ENCODE data around the gene SYT8.
"Not testable (repeated sequence)": the region's sequence is repeated elsewhere in the genome, so short reads cannot be mapped to it uniquely, and the experiment has no call there.

Gene SYT8, protein sequence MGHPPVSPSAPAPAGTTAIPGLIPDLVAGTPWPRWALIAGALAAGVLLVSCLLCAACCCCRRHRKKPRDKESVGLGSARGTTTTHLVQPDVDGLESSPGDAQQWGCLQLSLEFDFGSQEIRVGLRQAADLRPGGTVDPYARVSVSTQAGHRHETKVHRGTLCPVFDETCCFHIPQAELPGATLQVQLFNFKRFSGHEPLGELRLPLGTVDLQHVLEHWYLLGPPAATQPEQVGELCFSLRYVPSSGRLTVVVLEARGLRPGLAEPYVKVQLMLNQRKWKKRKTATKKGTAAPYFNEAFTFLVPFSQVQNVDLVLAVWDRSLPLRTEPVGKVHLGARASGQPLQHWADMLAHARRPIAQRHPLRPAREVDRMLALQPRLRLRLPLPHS

DNA sequence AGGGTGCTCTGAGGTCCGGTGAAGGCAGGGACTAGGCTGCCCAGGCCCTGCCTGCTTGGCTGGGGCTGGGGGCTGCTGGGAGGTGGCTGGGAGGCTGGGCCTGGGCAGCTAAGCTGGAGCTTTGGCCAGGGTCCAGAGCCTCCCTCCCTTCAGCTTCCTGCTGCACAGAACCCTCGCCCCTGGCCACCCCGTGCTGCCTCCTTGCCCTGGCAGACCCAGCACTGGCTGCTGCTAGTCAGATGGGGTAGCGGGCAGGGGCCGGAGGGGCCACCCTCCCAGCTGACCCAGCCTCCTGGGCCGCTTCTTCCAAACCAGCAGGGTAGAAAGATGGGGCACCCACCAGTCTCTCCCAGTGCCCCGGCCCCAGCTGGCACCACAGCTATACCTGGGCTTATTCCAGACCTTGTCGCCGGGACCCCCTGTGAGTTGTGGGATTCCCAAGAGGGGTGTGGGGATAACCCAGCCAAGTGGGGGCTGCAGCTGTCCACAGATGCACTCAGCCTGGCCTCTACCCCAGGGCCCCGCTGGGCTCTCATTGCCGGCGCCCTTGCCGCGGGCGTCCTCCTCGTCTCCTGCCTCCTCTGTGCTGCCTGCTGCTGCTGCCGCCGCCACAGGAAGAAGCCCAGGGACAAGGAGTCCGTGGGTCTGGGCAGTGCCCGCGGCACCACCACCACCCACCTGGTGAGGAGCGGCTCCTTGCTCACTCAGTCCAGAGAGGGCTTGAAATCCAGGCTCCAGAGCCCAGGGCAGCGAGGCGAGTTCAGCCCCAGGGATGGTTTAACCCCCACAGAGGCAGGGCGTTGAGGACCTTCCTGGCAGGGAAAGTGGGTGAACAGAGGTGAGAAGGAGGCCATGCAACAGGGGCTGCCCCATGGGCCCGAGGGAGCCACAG lies at the start of gene SYT8:
Gene SYT8, plus strand, starts transcription at position 212 of the 892 bp plus-strand sequence. Its CDS starts 116 bp downstream, at position 328.
- no peak for FAIRE-seq

DNA sequence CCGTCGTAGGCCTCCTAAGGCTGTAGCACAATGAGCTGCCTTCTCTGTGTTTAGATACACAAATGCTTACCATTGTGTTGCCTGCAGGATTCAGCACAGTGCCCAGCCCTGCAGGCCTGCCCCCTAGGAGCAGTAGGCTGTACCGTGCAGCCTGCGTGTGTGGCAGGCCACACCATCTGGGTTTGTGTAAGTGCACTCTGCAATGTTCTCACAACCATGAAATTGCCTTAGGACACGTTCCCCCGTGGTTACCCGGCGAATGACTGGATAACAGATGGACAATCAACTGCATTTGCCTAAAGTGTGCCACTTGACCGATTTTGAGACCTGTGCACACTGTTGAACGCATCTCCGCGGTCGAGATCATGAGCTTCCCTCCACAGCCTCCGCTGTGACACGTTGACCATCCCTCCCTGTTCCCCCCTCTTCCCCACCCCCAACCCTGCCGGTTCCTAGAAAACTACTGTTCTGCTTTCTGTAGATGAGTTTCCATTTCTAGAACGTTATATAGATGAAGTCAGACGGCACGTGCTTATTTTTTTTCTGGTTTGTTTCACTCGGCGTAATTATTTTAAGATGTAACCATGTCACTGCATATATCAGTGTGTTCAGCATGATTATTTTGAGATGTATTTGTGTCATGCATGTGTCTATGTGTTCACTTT lies 48.9 kb upstream of the SYT8 start:
- no peak for FAIRE-seq

DNA sequence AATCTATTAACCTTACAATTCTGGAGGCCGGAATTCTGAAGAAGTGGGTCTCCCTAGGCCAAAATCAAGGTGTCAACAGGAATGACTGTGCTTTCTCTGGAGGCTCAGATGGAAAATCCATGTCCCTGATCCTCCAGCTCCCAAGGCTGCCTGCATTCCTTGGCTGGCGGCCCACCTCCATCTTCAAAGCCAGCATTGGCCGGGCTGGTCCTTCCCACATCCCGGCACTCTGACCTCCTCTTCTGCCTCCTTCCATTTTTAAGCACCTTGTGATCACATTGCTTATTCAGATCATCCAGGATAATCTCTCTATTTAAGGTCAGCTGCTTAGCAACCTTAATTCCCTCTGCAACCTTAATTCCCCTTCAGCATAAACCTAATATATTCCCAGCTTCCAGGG lies 48.3 kb upstream of the SYT8 start:
- FAIRE-seq: no peak

DNA sequence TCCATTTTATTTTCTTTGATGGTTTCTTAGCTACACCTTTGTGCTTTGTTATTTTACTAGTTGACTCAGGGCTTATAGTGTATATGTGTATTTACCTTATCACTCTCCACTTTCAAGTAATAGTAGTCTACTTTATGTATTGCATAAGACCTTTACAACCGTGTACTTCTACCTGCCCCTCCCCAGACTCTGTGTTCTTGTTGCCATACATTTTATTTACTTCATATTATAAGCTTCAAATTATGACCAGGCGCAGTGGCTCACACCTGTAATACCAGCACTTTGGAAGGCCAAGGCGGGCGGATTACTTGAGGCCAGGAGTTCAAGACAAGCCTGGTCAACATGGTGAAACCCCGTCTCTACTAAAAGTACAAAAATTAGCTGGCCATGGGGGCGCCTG lies 42.9 kb upstream of the SYT8 start:
- FAIRE-seq: no peak

DNA sequence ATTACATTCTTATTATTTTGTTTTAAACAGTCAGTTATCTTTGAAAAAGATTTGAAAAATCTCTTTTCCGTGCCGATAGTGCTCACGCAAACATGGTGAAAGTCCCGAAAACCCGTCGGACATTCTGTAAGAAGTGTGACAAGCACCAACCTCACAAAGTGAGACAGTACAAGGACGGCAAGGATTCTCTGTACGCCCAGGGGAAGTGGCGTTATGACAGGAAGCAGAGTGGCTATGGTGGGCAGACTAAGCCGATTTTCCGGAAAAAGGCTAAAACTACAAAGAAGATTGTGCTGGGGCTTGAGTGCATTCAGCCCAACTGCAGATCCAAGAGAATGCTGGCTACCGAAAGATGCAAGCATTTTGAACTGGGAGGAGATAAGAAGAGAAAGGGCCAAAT lies 42.3 kb upstream of the SYT8 start:
- no peak for FAIRE-seq

DNA sequence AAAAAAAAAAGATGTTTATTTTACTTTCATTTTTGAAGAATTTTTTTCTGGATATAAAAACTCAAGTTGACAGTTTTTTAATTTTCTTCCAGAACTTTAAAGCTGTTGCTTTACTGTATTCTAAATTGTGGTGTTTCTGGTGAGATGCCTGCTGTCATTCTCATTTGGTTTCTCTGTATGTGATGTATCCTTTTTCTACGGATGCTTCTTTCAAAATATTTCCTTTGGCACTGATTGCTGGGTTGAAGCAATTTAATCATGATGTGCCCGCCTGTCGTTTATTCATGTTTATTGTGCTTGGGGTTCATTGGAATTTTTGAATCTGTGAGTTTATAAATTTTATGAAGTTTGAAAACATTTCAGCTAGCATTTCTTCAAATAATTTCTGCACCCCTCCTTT lies 41.7 kb upstream of the SYT8 start:
- FAIRE-seq: no peak

DNA sequence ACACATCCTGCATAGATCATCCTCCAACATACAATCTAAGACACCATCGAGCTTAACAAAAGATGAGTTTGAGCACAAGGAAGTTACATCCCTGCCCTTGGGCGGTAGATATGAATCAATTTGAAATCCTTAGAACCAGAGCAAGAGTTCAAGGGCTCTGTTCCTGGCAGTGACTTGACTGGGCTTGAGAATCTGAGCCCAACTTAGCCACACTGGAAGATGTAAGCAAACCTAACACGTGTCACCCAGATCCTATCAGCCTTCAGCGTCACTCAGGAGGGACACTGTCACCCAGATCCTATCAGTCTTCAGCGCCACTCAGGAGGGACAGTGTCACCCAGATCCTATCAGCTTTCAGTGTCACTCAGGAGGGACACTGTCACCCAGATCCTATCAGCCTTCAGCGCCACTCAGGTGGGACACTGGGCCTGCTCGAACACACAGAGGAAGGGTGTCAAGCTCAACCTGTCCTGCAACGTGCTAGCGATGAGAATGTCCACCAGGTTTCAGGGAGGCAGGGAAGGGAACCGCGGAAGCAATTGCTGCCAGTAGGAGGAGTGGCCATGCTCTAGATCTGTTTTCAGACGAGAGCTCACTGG lies 38.3 kb upstream of the SYT8 start:
- FAIRE-seq: no peak

DNA sequence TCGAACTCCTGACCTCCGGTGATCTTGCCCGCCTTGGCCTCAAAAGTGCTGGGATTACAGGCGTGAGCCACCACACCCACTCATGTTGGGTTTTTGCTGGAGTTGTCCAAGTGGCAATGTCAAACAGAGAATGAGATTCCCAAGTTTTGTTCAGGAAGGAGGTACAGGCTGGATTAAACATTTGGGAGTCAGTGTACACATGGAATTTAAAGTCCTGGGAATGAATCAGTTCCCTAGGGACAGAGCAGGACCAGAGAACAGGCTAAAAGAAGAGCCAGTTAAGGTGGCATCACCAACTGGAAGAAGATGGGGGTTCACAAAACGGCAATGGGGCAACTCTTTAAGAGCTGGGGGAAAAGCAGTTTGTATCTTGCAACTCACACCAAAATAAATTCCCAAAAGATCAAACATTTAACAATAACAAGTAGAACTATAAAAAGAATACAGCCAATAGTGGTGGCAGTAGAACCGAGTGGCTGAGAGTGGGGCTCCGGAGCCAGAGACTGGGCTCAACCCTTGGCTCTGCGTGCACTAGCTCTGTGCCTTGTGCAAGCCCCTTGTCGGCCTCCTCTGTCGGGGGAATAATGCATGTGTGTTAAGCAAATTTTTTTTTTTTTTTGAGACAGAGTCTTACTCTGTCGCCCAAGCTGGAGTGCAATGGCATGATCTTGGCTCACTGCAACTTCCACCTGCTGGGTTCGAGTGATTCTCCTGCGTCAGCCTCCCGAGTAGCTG lies 37.2 kb upstream of the SYT8 start:
- no peak for FAIRE-seq

DNA sequence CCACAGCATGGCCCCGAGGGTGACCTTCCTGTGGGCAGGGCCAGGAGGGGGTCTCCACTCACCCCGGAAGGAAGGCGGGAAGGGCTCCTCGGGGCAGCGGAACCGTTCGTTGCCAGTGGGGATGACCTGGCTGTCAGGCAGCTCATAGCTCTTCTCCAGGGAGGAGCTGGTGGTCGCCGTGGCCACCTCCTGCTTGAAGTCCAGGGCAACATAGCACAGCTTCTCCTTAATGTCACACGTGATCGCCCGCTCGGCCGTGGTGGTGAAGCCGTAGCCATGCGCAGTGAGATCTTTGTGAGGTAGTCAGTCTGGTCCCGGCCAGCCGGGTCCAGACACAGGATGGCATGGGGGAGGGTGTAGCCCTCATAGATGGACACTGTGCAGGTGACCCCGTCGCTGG lies 31.5 kb upstream of the SYT8 start:
- no peak for FAIRE-seq

DNA sequence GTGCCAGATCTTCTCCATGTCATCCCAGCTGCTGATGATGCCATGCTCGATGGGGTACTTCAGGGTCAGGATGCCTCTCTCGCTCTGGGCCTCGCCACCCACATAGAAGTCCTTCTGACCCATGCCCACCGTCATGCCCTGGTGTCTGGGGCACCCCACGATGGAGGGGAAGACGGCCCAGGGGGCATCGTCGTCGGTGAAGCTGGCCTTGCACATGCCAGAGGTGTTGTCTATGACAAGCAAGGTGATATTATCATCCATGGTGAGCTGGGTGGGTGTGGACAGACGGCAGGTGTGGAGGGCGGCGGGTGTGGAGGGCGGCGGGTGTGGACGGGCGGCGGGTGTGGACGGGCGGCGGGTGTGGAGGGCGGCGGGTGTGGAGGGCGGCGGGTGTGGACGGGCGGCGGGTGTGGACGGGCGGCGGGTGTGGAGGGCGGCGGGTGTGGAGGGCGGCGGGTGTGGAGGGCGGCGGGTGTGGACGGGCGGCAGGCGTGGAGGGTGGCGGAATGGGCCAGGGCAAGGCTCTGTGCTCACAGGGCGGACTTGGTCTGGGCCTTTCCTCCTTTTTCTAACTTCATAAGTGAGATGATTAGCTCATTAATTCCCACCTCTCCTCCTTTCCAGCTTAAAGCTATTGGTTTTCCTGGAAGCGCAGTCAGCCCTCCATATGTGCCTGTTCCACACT lies 30.8 kb upstream of the SYT8 start:
- FAIRE-seq: not testable (repeated sequence)

DNA sequence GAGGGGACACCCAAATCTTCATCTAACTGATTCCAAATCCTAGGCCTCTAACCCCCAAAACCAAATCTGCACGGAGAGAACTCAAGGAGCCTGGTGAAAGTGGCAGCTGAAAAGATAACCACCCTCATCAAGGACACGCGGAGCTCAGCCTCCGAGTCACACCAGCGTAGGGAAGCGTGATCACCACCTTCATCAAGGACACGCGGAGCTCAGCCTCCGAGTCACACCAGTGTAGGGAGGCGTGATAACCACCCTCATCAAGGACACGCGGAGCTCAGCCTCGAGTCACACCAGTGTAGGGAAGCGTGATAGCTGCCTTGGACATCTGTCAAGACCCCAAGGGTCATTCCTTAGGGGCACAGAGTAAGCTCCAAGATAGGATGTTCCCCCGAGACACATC lies 29.3 kb upstream of the SYT8 start:
- FAIRE-seq: no peak

DNA sequence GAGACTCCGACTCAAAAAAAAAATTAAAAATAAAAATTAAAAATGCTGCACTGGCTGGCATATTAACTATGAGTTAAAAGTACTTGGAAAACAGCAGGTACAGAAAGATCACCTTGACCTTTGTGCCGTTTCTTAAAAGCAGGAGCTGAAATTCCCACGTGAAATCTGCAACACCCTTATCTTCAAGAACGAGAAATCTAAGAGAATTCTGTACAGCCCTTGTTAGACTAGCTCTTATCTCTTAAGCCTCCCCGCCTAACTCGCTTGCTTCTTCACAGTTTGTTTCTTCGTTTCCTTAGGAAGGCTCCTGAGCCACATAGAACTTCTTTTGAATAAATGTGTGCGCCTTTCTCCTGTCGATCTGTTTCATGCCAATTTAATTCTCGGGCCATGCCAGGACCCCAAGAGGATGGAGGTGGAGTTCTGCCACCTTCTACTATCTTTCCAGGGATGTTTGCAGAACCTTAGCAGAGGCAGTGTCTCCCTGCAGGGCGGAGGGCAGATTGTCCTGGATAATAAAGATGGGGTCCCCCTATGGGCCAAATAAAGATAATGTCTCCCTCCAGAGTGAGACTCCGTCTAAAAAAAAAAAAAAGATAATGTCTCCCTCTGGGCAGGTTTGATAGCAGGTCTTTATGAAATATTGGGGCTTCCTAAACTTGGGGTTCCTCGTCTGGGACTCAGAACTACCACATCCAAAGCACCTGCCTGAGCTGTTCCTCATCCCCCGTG lies 27.4 kb upstream of the SYT8 start:
- no peak for FAIRE-seq

DNA sequence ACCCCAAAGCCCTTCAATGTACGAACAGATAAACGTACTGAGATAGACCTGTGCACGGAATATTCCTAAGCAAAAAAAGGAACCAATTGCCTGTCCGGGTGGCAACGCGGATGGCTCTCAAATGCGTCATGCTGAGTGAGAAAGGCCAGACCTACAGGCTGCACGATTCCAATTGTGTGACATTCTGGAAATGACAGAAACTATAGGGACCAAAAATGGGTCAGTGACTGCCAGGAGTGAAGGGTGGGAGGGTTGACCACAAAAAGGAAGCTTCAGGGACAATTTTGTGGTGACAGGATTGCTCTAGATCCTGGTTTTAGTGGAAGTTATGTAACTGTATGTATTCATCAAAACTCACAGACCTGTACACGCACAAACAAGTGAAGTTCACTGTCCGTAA lies 24.0 kb upstream of the SYT8 start:
- FAIRE-seq: no peak

DNA sequence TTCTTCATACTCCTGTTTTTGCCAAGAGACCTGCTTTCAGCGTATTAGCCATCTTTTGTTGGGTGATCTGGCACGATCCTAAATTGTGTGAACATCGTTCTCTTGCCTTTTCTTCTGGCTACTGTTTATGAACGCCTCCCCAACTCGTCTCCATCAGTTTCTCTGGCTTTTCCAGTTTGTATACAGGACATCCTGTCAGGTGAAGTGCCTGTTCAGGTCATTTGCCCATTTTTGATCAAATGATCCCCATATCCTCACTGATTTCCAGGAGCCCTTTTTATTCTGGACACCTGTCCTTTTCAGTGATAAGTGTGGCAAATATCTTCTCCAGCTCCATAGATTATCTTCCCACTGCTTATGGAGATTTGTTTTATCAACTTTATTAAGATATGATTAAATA lies 22.5 kb upstream of the SYT8 start:
- FAIRE-seq: no peak

DNA sequence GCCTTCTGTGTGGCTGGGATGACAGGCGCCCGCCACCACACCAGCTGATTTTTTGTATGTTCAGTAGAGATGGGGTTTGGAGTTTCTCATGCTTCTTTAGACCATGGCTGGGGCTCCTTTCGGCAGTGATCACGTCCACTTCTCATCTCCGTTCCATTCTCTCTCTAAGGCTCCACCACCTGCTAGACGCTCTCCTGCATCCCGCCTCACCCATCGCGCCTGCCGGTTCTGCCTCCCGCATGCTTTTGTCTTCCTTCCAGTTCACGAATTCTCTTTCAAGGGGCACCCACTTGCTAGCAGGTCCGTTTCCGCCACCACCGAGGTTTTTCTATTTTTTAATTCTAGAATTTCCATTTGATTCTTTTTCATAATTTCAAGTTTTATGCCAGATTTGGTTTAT lies 22.0 kb upstream of the SYT8 start:
- FAIRE-seq: no peak

DNA sequence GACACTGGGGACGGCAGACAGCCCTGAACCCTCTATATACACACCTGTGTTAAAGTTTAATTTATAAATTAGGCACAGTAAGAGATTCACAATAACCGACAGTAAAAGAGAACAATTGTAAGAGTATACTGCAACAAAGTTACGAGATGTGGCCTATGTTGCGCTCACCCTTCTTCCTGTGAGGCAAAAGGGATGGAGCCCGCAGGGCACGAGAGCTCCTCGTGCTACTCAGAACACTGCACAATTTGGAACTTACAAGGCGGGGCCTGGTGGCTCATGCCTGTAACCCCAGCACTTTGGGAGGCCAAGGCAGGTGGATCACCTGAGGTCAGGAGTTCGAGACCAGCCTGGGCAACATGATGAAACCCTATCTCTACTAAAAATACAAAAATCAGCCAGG lies 21.4 kb upstream of the SYT8 start:
- FAIRE-seq: not testable (repeated sequence)

DNA sequence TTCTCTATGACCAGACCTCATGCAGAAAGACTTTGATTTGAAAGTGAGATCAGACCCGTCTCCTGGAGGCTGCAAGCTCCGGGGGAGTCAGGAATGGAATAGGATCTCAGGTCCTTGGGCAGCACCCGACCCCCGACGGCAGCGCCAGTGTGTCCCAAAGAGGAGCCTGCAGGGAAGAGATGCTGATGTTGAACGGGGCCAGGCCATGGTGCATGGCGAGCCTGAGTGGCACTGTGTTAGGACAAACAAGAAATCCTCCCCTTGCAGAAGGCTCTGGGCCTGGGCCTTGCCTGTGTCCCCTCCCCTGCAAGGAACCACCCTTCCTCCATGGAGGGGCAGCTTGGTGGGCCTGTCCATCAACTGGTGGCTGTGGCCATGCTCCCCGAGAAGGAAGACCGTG lies 20.1 kb upstream of the SYT8 start:
- no peak for FAIRE-seq

DNA sequence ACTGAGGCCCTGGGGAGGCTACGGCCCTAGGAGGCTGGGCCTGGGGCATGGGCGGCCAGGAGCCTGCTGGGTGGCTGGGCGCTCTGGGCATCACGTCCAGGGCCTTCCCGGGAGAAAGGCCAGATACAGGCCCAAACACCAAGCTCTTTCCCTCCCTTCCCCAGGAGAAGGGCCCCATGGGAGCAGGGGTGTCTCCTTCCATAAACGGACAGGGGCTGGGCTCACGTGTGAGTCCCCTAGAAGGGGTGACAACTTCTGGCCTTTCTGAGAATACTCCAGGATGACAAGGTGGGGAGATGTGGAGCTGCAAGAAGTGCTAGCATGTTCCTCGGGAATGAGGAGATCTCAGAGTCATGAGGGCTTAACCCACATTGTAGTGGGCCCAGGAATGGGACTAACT lies 19.5 kb upstream of the SYT8 start:
- no peak for FAIRE-seq

DNA sequence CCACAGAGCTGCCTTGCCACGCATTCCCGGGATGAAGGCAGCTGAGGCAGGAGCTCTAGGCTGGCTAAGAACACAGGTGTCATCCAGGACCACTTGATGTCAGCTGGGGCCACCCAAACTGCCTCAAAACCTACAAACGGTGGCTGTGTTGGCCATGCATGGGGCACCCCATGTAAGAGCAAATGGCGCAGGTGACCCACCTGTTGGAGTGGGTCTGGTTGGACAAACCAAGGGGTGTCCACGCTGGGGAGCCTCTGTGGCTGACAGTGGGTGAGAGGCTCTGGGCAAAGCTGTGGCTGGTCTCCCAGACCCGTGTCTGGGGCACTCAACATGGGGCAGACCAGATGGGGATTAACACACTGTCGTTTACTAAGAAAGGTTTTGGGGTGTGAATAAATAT lies 19.0 kb upstream of the SYT8 start:
- no peak for FAIRE-seq

DNA sequence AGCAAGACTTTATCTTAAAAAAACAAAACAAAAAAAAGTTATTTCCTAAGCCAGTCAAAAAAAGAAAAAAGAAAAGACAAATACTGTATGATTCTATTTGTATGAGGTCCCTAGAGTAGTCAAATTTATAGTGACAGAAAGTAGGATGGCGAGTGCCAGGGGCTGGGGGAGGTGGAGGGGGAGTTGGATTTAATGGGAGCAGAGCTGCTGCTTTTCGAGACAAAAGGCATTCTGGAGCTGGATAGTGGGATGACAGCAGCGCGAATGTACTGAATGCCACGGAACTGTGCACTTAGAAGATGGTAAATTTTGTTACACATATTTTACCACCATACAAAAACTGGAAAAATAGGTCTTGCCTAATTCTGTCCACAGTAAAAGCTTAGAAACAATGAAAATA lies 17.8 kb upstream of the SYT8 start:
- no peak for FAIRE-seq

DNA sequence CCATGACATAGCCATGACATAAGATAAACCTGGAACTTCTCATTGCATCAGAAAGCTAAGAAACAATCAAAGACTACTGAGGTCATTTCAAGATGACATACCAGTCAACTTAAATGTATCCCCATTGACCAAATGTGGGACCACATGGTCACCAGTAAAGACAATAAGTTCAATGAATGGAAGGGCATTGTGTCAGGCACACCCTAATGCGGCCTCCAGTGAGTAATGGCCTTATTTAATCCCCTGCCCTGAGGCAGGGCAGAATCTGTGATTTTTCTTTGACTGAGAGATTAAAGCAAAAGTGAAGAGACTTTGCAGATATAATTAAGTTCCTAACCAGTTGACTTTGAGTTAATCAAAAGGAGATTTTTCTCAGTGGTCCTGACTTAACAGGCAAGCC lies 17.3 kb upstream of the SYT8 start:
- FAIRE-seq: no peak

All from islet of Langerhans (tissue), 1 donor.